OCI-LY1 (cell line): ENCODE results near the gene RASAL2.

Source experiments
- H2AFZ ChIP-seq: fragments of 200-600 bp; sonication (generic), shearing (Covaris generic); 2 replicates; pipeline ENCODE4 v1.6.0; 2014; ENCODE audit warnings: antibody characterized with exemption, mild to moderate bottlenecking, low read length
- H3F3A ChIP-seq: fragments of 200-600 bp; sonication (generic), shearing (Covaris generic); 2 replicates; pipeline ENCODE4 v1.6.0; 2014; ENCODE audit warnings: mild to moderate bottlenecking, antibody characterized with exemption, low read length, moderate library complexity; ENCODE audit not compliant: insufficient read depth
- H3K27ac ChIP-seq: fragments of 200-600 bp; sonication (generic); 2 replicates; pipeline ENCODE4 v1.5.1; 2014; ENCODE audit warnings: low read length, mixed run types, mild to moderate bottlenecking, low read depth; ENCODE audit not compliant: poor library complexity, severe bottlenecking
- H3K27me3 ChIP-seq: fragments of 200-600 bp; sonication (generic); 2 replicates; pipeline ENCODE4 v1.6.0; 2014; ENCODE audit warnings: antibody characterized with exemption, mild to moderate bottlenecking, low read length, moderate library complexity; ENCODE audit not compliant: insufficient read depth
- H3K36me3 ChIP-seq: fragments of 200-600 bp; sonication (generic); 2 replicates; pipeline ENCODE4 v1.6.1; 2014; ENCODE audit warnings: mild to moderate bottlenecking, antibody characterized with exemption, low read length, moderate library complexity, mixed read lengths; ENCODE audit not compliant: insufficient read depth
- H3K4me1 ChIP-seq: fragments of 200-600 bp; sonication (generic); 2 replicates; pipeline ENCODE4 v1.5.1; 2014; ENCODE audit warnings: mild to moderate bottlenecking, low read length, moderate library complexity; ENCODE audit not compliant: insufficient read depth, severe bottlenecking
- H3K4me2 ChIP-seq: fragments of 200-600 bp; sonication (generic), shearing (Covaris generic); 2 replicates; pipeline ENCODE4 v1.6.1; 2014; ENCODE audit warnings: low read length
- H3K4me3 ChIP-seq: fragments of 200-600 bp; sonication (generic); 2 replicates; pipeline ENCODE4 v1.5.1; 2014; ENCODE audit warnings: low read length, low read depth, mild to moderate bottlenecking, mixed read lengths; ENCODE audit not compliant: poor library complexity, severe bottlenecking
- H3K79me2 ChIP-seq: fragments of 200-600 bp; shearing (Covaris generic); 2 replicates; pipeline ENCODE4 v1.6.1; 2016; ENCODE audit warnings: mixed run types, low read length, mixed read lengths; ENCODE audit not compliant: insufficient read depth
- H3K9ac ChIP-seq: fragments of 200-600 bp; sonication (generic), shearing (Covaris generic); 2 replicates; pipeline ENCODE4 v1.6.1; 2014; ENCODE audit warnings: mild to moderate bottlenecking, low read length, mixed read lengths
- H3K9me2 ChIP-seq: fragments of 200-600 bp; sonication (generic), shearing (Covaris generic); 2 replicates; pipeline ENCODE4 v1.6.1; 2014; ENCODE audit warnings: low read depth, mild to moderate bottlenecking, low read length, mixed read lengths
- H3K9me3 ChIP-seq: fragments of 200-600 bp; shearing (Covaris generic); 2 replicates; pipeline ENCODE4 v1.6.1; 2014; ENCODE audit warnings: low read length, mixed read lengths
- H4K20me1 ChIP-seq: fragments of 200-600 bp; sonication (generic), shearing (Covaris generic); 2 replicates; pipeline ENCODE4 v1.6.0; 2016; ENCODE audit warnings: mild to moderate bottlenecking, low read length; ENCODE audit not compliant: insufficient read depth
- EZH2 ChIP-seq: fragments of 200-600 bp; sonication (generic), shearing (Covaris generic); IDR thresholded peaks from 2 replicates; pipeline ENCODE4 v1.8.0; 2017; ENCODE audit warnings: borderline replicate concordance, mixed run types, mild to moderate bottlenecking, antibody characterized with exemption, low read length, moderate library complexity, mixed read lengths
- TF ChIP-seq, protein P1 (sequence below): fragments of 200-600 bp; sonication (generic), shearing (Covaris generic); IDR thresholded peaks from 2 replicates; pipeline ENCODE4 v1.5.1; 2017; ENCODE audit warnings: mild to moderate bottlenecking, antibody characterized with exemption, low read length, moderate library complexity, mixed read lengths

RASAL2 gene

DNA sequence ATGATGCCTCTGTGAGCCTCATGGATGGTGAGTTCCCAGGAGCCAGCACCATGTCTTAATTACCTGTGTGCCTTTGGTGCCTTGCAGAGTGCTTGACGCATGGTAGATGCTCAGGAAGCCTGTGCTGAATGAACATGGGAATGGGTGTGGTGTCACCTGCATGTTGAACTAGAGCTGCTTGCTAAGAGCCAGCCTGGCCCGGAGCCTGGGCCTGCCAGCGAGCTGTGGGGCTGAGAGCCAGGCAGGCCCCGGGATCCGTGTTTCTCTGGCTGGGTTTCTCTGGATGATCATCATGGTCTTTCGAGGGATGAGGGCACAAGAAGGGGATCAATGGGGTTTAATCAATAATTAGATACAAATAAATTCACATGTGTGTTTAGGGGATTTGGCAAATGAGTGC, 412.3 kb downstream of the RASAL2 start:
- Histone ChIP-seq H3K27ac (no peak overlapping the region), H3K9me2 (no peaks in the 10 kb centered on the region), H3K9me3 (no peaks in the 10 kb centered on the region), H3K79me2 (no peaks in the 10 kb centered on the region), H3F3A (no peaks in the 10 kb centered on the region), H3K36me3 (no peaks in the 10 kb centered on the region), H2AFZ (no peak overlapping the region), H3K4me1 (no peaks in the 10 kb centered on the region), H3K27me3 (no peaks in the 10 kb centered on the region), H3K4me2 (no peak overlapping the region), H4K20me1 (no peaks in the 10 kb centered on the region), H3K9ac (no peak overlapping the region), H3K4me3 (no peak overlapping the region)
- TF ChIP-seq, protein P1, sequence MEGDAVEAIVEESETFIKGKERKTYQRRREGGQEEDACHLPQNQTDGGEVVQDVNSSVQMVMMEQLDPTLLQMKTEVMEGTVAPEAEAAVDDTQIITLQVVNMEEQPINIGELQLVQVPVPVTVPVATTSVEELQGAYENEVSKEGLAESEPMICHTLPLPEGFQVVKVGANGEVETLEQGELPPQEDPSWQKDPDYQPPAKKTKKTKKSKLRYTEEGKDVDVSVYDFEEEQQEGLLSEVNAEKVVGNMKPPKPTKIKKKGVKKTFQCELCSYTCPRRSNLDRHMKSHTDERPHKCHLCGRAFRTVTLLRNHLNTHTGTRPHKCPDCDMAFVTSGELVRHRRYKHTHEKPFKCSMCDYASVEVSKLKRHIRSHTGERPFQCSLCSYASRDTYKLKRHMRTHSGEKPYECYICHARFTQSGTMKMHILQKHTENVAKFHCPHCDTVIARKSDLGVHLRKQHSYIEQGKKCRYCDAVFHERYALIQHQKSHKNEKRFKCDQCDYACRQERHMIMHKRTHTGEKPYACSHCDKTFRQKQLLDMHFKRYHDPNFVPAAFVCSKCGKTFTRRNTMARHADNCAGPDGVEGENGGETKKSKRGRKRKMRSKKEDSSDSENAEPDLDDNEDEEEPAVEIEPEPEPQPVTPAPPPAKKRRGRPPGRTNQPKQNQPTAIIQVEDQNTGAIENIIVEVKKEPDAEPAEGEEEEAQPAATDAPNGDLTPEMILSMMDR, result no peak
- no peak for TF ChIP-seq EZH2

DNA sequence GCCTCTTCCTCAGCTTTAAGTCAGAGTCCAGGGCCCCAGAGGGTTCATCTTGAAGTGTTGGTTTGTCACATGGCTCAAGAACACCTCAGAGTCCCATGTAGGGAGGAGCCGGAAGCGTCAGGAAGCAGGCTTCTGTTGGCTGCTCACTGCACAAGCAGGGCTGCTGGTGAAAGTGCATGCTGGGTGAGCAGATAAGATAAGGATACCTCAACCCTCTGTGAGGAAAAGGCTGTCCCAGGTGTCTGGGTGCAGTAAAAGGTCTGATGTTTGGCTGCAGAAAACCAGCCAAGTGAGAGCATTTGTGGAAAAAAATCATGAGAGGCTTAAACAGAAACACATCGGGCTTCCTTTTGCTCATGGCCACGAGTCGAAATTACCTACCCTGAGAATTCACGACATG, 412.8 kb downstream of the RASAL2 start:
- H3K4me2 ChIP-seq, result no peak overlapping the region
- no peak for TF ChIP-seq EZH2
- TF ChIP-seq, protein P1, result no peak
- no peaks in the 10 kb centered on the region for H3K79me2 ChIP-seq
- H3K27me3 ChIP-seq, result no peaks in the 10 kb centered on the region
- no peaks in the 10 kb centered on the region for H3F3A ChIP-seq
- no peak overlapping the region for H2AFZ ChIP-seq
- no peak overlapping the region for H3K9ac ChIP-seq
- no peak overlapping the region for H3K27ac ChIP-seq
- H3K9me3 ChIP-seq, result no peaks in the 10 kb centered on the region
- H4K20me1 ChIP-seq, result no peaks in the 10 kb centered on the region
- no peak overlapping the region for H3K4me3 ChIP-seq
- H3K36me3 ChIP-seq, result no peaks in the 10 kb centered on the region
- H3K9me2 ChIP-seq, result no peaks in the 10 kb centered on the region
- H3K4me1 ChIP-seq, result no peaks in the 10 kb centered on the region

DNA sequence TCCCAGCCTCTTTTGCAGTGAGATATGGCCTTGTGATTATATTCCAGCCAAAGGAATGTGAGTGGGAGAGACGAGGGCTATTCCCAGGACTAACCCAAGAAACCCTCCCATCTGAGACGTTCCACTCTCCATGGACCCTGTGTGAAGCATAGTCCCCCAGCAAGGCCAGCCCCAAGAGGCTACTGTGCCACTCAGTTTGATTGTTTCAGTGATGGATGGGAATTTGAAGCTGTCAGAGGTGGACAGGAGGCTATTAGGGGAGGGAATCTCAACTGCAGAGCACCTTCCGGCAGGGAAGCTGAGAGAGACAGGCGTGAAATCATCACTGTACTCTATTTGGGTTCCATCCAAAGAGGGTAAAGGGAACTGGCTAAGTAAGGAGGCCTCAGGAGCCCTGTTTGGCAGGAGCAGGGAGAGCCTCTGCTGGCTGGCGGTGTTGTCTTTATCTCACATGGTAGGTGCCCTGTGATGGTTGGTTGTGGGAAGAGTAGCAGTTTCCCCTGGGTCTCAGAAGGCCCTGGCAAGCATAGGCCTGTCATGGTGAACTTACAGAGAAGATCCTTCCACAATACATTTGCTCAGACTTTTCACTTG, 415.6 kb downstream of the RASAL2 start:
- Histone ChIP-seq H3K4me2 (no peak overlapping the region), H3K36me3 (no peaks in the 10 kb centered on the region), H3K9ac (no peak overlapping the region), H3K27me3 (no peaks in the 10 kb centered on the region), H4K20me1 (no peaks in the 10 kb centered on the region), H3K27ac (no peak overlapping the region), H3F3A (no peaks in the 10 kb centered on the region), H2AFZ (no peak overlapping the region), H3K9me2 (no peaks in the 10 kb centered on the region), H3K79me2 (no peaks in the 10 kb centered on the region), H3K4me3 (no peak overlapping the region), H3K4me1 (no peaks in the 10 kb centered on the region), H3K9me3 (no peaks in the 10 kb centered on the region)
- no peak for TF ChIP-seq EZH2
- TF ChIP-seq, protein P1, result no peak
